A549 treated with Mapracorat at 1 μM for 4 hours (cell line): Measurements from ENCODE around the gene ZC3H13. TPM values are rescaled to one million over a fixed set of nuclear protein-coding genes. Genes with fewer than 3 reads are reported as not detected.

Experiments
- total RNA-seq: library from RNA; stranded (reverse); fragments of 200-300 nt; extraction: Qiagen RNA extraction; gene quantifications from 5 replicates; pipeline ENCODE4 v1.2.3, GENCODE V29; 2022

The ZC3H13 gene, protein sequence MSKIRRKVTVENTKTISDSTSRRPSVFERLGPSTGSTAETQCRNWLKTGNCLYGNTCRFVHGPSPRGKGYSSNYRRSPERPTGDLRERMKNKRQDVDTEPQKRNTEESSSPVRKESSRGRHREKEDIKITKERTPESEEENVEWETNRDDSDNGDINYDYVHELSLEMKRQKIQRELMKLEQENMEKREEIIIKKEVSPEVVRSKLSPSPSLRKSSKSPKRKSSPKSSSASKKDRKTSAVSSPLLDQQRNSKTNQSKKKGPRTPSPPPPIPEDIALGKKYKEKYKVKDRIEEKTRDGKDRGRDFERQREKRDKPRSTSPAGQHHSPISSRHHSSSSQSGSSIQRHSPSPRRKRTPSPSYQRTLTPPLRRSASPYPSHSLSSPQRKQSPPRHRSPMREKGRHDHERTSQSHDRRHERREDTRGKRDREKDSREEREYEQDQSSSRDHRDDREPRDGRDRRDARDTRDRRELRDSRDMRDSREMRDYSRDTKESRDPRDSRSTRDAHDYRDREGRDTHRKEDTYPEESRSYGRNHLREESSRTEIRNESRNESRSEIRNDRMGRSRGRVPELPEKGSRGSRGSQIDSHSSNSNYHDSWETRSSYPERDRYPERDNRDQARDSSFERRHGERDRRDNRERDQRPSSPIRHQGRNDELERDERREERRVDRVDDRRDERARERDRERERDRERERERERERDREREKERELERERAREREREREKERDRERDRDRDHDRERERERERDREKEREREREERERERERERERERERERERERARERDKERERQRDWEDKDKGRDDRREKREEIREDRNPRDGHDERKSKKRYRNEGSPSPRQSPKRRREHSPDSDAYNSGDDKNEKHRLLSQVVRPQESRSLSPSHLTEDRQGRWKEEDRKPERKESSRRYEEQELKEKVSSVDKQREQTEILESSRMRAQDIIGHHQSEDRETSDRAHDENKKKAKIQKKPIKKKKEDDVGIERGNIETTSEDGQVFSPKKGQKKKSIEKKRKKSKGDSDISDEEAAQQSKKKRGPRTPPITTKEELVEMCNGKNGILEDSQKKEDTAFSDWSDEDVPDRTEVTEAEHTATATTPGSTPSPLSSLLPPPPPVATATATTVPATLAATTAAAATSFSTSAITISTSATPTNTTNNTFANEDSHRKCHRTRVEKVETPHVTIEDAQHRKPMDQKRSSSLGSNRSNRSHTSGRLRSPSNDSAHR (N-terminal part only)
- 11.5 to 16.9 TPM (median 14.9 TPM) in 5 replicates for total RNA-seq

DNA sequence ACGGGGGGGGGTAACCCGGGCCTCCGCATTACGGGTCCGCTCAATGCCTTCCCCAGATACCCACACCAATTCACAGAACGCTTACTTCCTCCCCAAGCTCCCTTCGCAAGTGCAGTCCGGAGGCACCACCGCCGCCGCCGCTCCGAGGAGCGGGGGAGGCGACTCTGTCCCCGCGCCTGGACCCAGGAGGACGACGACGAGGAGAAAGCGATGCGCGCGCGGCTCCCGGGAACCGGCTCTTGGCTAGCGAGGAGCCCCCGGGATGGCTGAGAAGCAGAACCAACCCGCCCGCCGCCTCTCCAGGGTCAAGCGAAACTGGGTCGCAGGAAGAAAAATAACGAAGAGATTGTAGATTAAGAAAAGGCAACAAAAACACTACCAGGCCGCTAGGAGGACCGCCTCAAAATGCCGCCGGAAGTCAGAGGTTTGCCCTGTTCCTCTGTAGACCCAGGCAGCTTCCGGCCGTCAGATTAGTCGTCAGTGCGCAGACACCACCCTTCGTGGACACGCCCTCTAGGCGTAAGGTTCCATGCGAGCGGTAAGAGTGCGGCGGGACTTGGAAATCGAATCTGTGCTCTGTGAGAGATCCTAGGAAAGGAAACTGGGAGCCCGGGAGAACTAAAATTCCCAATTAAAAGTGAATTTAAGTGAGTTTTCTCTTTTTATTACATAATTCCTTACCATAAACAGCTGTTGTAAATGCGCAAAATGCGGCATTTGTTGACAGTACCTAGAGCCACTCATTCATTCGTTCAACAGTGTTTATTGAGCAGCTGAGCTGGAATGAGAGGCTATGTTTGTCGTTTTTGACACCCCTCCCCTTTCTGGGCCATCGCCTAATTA lies at the start of gene ZC3H13:
ZC3H13 (minus strand) TSS at position 428 of the 843 bp plus-strand sequence. CDS start 7,239 bp downstream, outside the sequence.

Other genes starting within 250 kb of the ZC3H13 start
- 0.01 TPM in 1 of 5 replicates, not detected in the others for gene SIAH3, start 201.0 kb downstream of the ZC3H13 start, total RNA-seq
- gene CPB2, start 52.3 kb upstream of the ZC3H13 start, total RNA-seq, result 0.11 TPM in 1 of 5 replicates, not detected in the others
- 0.16 to 0.23 TPM (median 0.19 TPM) in 5 replicates for gene LCP1, start 129.4 kb upstream of the ZC3H13 start, total RNA-seq
- 0.07 TPM in 1 of 5 replicates, not detected in the others for gene LRRC63, start 159.2 kb upstream of the ZC3H13 start, total RNA-seq